K562 (cell line): Measurements from ENCODE around the gene SLC22A7. TPM values are rescaled to one million over a fixed set of nuclear protein-coding genes. Genes with fewer than 3 reads are reported as not detected.

Source experiments
- ARHGAP35 ChIP-seq: fragments of 450-650 bp; IDR thresholded peaks from 2 replicates; pipeline ENCODE4 v1.6.1; 2018; ENCODE audit not compliant: partially characterized antibody
- ATF1 ChIP-seq, 2 experiments: fragments of 450-650 bp in 1 of 2; IDR thresholded peaks; 2 replicates each; pipeline ENCODE4 v1.6.1; 2016; ENCODE audit warnings: missing compliant biosample characterization in 1 of 2, missing genetic modification characterization in 1 of 2
- CAMTA2 ChIP-seq: fragments of 250-450 bp; sonication (Bioruptor Pico); conservative IDR thresholded peaks from 2 replicates; pipeline ENCODE4 v1.5.1; 2022
- CREBBP ChIP-seq: IDR thresholded peaks from one replicate; pipeline ENCODE4 v1.6.1; 2012; ENCODE audit warnings: low read depth, mild to moderate bottlenecking, control low read depth, inconsistent platforms, low read length
- DPF2 ChIP-seq: fragments of 450-650 bp; IDR thresholded peaks from 2 replicates; pipeline ENCODE4 v1.6.1; 2016
- EP400 ChIP-seq: fragments of 450-650 bp; IDR thresholded peaks from 2 replicates; pipeline ENCODE4 v1.6.1; 2017; ENCODE audit warnings: antibody characterized with exemption, mild to moderate bottlenecking, moderate library complexity
- GATAD2B ChIP-seq: fragments of 450-650 bp; IDR thresholded peaks from 2 replicates; pipeline ENCODE4 v1.6.1; 2017; ENCODE audit warnings: mild to moderate bottlenecking, borderline replicate concordance
- HDAC2 ChIP-seq: fragments of 450-650 bp; IDR thresholded peaks from 2 replicates; pipeline ENCODE4 v1.6.1; 2016; ENCODE audit warnings: mild to moderate bottlenecking
- HNRNPL ChIP-seq: fragments of 200-400 bp; formaldehyde crosslinking; IDR thresholded peaks from 2 replicates; pipeline ENCODE4 v1.6.1; 2017; ENCODE audit warnings: low read depth, mild to moderate bottlenecking, low read length
- MAFG ChIP-seq: fragments of 450-650 bp; conservative IDR thresholded peaks from 2 replicates; pipeline ENCODE4 v1.6.1; 2016; ENCODE audit warnings: missing genetic modification characterization, missing compliant biosample characterization
- MYC ChIP-seq, 2 experiments: fragments of 250-450 bp in 1 of 2; sonication (Bioruptor Pico) in 1 of 2; IDR thresholded peaks; 2 replicates each; pipeline versions ENCODE4 v1.5.1 to v1.6.1; 2012 to 2021; ENCODE audit warnings: low read depth in 2 of 2, borderline replicate concordance in 1 of 2, improper control_type of control experiment in 1 of 2, low read length in 1 of 2, mild to moderate bottlenecking in 1 of 2, moderate library complexity in 1 of 2
- NFYB ChIP-seq: IDR thresholded peaks from 2 replicates; pipeline ENCODE4 v1.6.1; 2011; ENCODE audit warnings: mild to moderate bottlenecking, moderate library complexity; ENCODE audit not compliant: insufficient read length; ENCODE audit errors: extremely low read depth
- PHB2 ChIP-seq: fragments of 450-650 bp; IDR thresholded peaks from 2 replicates; pipeline ENCODE4 v1.6.1; 2017; ENCODE audit warnings: low read depth
- PHF21A ChIP-seq: fragments of 450-650 bp; IDR thresholded peaks from 2 replicates; pipeline ENCODE4 v1.6.1; 2017; ENCODE audit warnings: low read depth, borderline replicate concordance
- POLR2AphosphoS2 ChIP-seq: IDR thresholded peaks from 2 replicates; pipeline ENCODE4 v1.6.1; 2012; ENCODE audit warnings: low read length, improper control_type of control experiment
- PRMT5 ChIP-seq: sonication (generic); formaldehyde crosslinking; IDR thresholded peaks from 2 replicates; pipeline ENCODE4 v1.5.0; 2020; ENCODE audit warnings: missing genetic modification reagents
- PYGO2 ChIP-seq: fragments of 450-650 bp; IDR thresholded peaks from 2 replicates; pipeline ENCODE4 v1.6.1; 2016; ENCODE audit warnings: mild to moderate bottlenecking, missing genetic modification characterization, moderate library complexity, missing compliant biosample characterization
- SIN3A ChIP-seq, 2 experiments: fragments of 150-350 bp in 1 of 2; IDR thresholded peaks; 2 replicates each; pipeline ENCODE4 v1.6.1; 2011 to 2016; ENCODE audit warnings: borderline replicate concordance in 2 of 2, low read depth in 2 of 2, low read length in 2 of 2, mild to moderate bottlenecking in 2 of 2, moderate library complexity in 2 of 2; ENCODE audit not compliant: control insufficient read depth in 1 of 2
- SMARCB1 ChIP-seq: IDR thresholded peaks from 2 replicates; pipeline ENCODE4 v1.6.1; 2011; ENCODE audit warnings: improper control_type of control experiment, low read depth; ENCODE audit not compliant: insufficient read length
- TAF1 ChIP-seq: IDR thresholded peaks from 2 replicates; pipeline ENCODE4 v1.6.1; 2011; ENCODE audit warnings: mild to moderate bottlenecking, low read length, moderate library complexity; ENCODE audit not compliant: insufficient read depth, control insufficient read depth, severe bottlenecking; ENCODE audit errors: extremely low read depth
- U2AF2 ChIP-seq: fragments of 200-400 bp; formaldehyde crosslinking; optimal IDR thresholded peaks from 2 replicates; pipeline ENCODE3; 2017; ENCODE audit warnings: low read depth, mild to moderate bottlenecking, low read length
- XRCC4 ChIP-seq: IDR thresholded peaks from one replicate; pipeline ENCODE4 v1.6.1; 2011; ENCODE audit not compliant: insufficient read depth, insufficient read length; ENCODE audit errors: extremely low read depth
- ZNF134 ChIP-seq: fragments of 250-450 bp; sonication (Bioruptor Pico); conservative IDR thresholded peaks from 2 replicates; pipeline ENCODE4 v1.4.0; 2020
- ZNF23 ChIP-seq: fragments of 250-450 bp; sonication (Bioruptor Pico); IDR thresholded peaks from 2 replicates; pipeline ENCODE4 v1.4.0; 2020; ENCODE audit warnings: mild to moderate bottlenecking
- ZNF780A ChIP-seq: fragments of 250-450 bp; sonication (Bioruptor Pico); IDR thresholded peaks from 2 replicates; pipeline ENCODE4 v1.5.0; 2021; ENCODE audit warnings: mild to moderate bottlenecking
- polyA plus RNA-seq, 8 experiments: library from polyadenylated mRNA; depleted of rRNA in 4 of 8; stranded (reverse) in 5 of 8; unstranded in 3 of 8; fragments of >200 nt; fragmentation: Nextera tagmentation in 2 of 8; fragmentation: Illumina TruSeq in 1 of 8; extraction: Ambion mirVana in 2 of 8; extraction: Trizol in 1 of 8; gene quantifications; 2 replicates each; pipeline versions ENCODE4 v1.2.1 to v1.2.3, GENCODE V29; 2011 to 2014; ENCODE audit warnings: inconsistent platforms in 1 of 8, missing spikeins in 1 of 8
- total RNA-seq, 7 experiments: library from RNA; depleted of rRNA in 6 of 7; stranded (reverse); fragments of >200 nt in 6 of 7; fragmentation: Illumina TruSeq in 2 of 7; extraction: Trizol in 2 of 7; gene quantifications; 2 replicates each; pipeline versions ENCODE4 v1.2.1 to v1.2.3, GENCODE V29; 2011 to 2021; ENCODE audit warnings: low replicate concordance in 1 of 7
- TF ChIP-seq, protein P1 (sequence below): fragments of 250-450 bp; sonication (Bioruptor Pico); IDR thresholded peaks from 2 replicates; pipeline ENCODE4 v1.8.0; 2021; ENCODE audit warnings: mild to moderate bottlenecking, moderate library complexity
- TF ChIP-seq, protein P2 (sequence below): fragments of 250-450 bp; sonication (Bioruptor Pico); IDR thresholded peaks from 2 replicates; pipeline ENCODE4 v1.5.0; 2020; ENCODE audit warnings: mild to moderate bottlenecking
- TF ChIP-seq, protein P3 (sequence below): fragments of 250-450 bp; sonication (Bioruptor Pico); IDR thresholded peaks from 2 replicates; pipeline ENCODE4 v1.5.0; 2021
- TF ChIP-seq, protein P4 (sequence below): sonication (generic); formaldehyde crosslinking; IDR thresholded peaks from 2 replicates; pipeline ENCODE4 v1.9.0; 2022; ENCODE audit warnings: mild to moderate bottlenecking, missing genetic modification reagents

The SLC22A7 gene
- total and polyA plus RNA-seq, 9 of the 15 experiments (the other 6 are each of a cell fraction or from before 2014, with no cell fraction given) = not detected

DNA sequence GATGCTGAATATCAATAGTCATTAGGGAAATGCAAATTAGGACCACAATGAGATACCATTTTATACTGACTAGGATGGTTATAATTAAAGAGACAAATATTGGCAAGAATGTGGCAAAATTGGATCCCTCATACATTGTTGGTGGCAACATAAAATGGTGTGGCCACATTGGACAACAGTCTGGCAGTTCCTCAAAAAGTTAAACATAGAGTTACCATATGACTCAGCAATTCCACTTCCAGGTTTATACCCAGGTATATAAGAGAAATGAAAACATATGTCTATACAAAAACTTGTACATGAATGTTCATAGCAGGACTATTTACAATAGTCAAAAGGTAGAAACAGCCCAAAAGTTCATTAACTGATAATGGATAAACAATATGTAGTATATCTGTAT lies 12.6 kb downstream of the SLC22A7 start (continued):
- TF ChIP-seq, protein P1, sequence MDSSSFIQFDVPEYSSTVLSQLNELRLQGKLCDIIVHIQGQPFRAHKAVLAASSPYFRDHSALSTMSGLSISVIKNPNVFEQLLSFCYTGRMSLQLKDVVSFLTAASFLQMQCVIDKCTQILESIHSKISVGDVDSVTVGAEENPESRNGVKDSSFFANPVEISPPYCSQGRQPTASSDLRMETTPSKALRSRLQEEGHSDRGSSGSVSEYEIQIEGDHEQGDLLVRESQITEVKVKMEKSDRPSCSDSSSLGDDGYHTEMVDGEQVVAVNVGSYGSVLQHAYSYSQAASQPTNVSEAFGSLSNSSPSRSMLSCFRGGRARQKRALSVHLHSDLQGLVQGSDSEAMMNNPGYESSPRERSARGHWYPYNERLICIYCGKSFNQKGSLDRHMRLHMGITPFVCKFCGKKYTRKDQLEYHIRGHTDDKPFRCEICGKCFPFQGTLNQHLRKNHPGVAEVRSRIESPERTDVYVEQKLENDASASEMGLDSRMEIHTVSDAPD (CRISPR knock-in tag) = no peak
- TF ChIP-seq, protein P2, sequence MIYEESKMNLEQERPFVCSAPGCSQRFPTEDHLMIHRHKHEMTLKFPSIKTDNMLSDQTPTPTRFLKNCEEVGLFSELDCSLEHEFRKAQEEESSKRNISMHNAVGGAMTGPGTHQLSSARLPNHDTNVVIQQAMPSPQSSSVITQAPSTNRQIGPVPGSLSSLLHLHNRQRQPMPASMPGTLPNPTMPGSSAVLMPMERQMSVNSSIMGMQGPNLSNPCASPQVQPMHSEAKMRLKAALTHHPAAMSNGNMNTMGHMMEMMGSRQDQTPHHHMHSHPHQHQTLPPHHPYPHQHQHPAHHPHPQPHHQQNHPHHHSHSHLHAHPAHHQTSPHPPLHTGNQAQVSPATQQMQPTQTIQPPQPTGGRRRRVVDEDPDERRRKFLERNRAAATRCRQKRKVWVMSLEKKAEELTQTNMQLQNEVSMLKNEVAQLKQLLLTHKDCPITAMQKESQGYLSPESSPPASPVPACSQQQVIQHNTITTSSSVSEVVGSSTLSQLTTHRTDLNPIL (CRISPR knock-in tag) = no peak
- TF ChIP-seq GATAD2B (0 out of 2 replicates have a peak, but pooled peaks have one; percentile 8), CREBBP (no peak), TAF1 (no peak), ARHGAP35 (no peak), SMARCB1 (no peak), ATF1 (CRISPR knock-in tag; IDR thresholded peaks at IDR 0.05) (no peak), ATF1 (tag; IDR thresholded peaks at IDR 0.05) (no peak), PRMT5 (no peak), HDAC2 (no peak), MYC (IDR thresholded peaks at IDR 0.05; ENCODE audit: low read depth, low read length) (no peak), MYC (CRISPR knock-in tag; IDR thresholded peaks at IDR 0.05; ENCODE audit: borderline replicate concordance, low read depth) (no peak), XRCC4 (no peak), CAMTA2 (CRISPR knock-in tag) (no peak), EP400 (peak; percentile 41), PHB2 (no peak), U2AF2 (no peak), PHF21A (no peak), MAFG (peak; percentile 93), PYGO2 (tag) (no peak), ZNF134 (CRISPR knock-in tag) (no peak), ZNF23 (no peak), POLR2AphosphoS2 (no peak), ZNF780A (CRISPR knock-in tag) (no peak), DPF2 (no peak; the same call in 1 of the 2 replicates), SIN3A (IDR thresholded peaks at IDR 0.05; ENCODE audit: borderline replicate concordance in 2 of 2, control insufficient read depth in 1 of 2, low read depth in 2 of 2, low read length in 2 of 2) (no peak), HNRNPL (no peak), NFYB (no peak)
- TF ChIP-seq, protein P3, sequence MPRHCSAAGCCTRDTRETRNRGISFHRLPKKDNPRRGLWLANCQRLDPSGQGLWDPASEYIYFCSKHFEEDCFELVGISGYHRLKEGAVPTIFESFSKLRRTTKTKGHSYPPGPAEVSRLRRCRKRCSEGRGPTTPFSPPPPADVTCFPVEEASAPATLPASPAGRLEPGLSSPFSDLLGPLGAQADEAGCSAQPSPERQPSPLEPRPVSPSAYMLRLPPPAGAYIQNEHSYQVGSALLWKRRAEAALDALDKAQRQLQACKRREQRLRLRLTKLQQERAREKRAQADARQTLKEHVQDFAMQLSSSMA (CRISPR knock-in tag) = no peak
- TF ChIP-seq, protein P4, sequence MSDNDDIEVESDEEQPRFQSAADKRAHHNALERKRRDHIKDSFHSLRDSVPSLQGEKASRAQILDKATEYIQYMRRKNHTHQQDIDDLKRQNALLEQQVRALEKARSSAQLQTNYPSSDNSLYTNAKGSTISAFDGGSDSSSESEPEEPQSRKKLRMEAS = no peak
